ENCODE measurements around the gene ZNF175. TPM values are rescaled to one million over a fixed set of nuclear protein-coding genes. Genes with fewer than 3 reads are reported as not detected.

The ZNF175 gene
- total RNA-seq, 1 donor = 7.6 TPM

DNA sequence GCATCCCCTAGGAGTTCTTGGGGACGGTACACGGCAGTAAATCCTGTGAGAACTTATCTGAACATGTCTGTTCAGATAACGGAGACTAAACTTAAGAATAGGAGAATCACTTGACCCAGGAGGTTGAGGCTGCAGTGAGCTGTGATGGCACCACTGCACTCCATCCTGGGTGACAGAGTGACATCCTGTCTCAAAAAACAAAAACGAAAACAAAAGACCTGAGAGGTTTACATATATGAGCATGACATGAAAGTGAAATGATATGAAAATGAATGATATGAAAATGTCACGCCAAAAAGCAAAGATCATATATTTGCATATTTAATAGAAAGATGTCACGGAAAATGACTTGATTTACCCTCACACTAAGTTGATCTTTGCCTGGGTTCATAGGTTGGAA, 5.8 kb downstream of the ZNF175 start:
- H3K27ac ChIP-seq (ENCODE audit: low read depth, low read length) = no peak overlapping the region
- H3K36me3 ChIP-seq (ENCODE audit: insufficient read depth, low read length) = peaks cover 46% of the 10 kb centered on the region
- H3K4me2 ChIP-seq (ENCODE audit: insufficient read depth, low read length) = no peak overlapping the region
- TF ChIP-seq, protein P1, sequence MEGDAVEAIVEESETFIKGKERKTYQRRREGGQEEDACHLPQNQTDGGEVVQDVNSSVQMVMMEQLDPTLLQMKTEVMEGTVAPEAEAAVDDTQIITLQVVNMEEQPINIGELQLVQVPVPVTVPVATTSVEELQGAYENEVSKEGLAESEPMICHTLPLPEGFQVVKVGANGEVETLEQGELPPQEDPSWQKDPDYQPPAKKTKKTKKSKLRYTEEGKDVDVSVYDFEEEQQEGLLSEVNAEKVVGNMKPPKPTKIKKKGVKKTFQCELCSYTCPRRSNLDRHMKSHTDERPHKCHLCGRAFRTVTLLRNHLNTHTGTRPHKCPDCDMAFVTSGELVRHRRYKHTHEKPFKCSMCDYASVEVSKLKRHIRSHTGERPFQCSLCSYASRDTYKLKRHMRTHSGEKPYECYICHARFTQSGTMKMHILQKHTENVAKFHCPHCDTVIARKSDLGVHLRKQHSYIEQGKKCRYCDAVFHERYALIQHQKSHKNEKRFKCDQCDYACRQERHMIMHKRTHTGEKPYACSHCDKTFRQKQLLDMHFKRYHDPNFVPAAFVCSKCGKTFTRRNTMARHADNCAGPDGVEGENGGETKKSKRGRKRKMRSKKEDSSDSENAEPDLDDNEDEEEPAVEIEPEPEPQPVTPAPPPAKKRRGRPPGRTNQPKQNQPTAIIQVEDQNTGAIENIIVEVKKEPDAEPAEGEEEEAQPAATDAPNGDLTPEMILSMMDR (IDR thresholded peaks at IDR 0.05; ENCODE audit: extremely low read depth, low read depth, low read length) = no peak
- H4K20me1 ChIP-seq (ENCODE audit: insufficient read depth, low read length) = peaks cover 10% of the 10 kb centered on the region
- H3K27me3 ChIP-seq (ENCODE audit: insufficient read depth, low read length) = no peaks in the 10 kb centered on the region
- peaks cover 22% of the 10 kb centered on the region for H3K4me1 ChIP-seq (ENCODE audit: insufficient read depth, low read length)
- H3K79me2 ChIP-seq (ENCODE audit: insufficient read depth, low read length) = peaks cover 51% of the 10 kb centered on the region
- H2AFZ ChIP-seq (ENCODE audit: low read length) = no peak overlapping the region
- no peaks in the 10 kb centered on the region for H3K9me3 ChIP-seq (ENCODE audit: low read depth, low read length)
- DNase-seq (ENCODE audit: insufficient read length, low spot score, missing footprints) = no peak
- H3K4me3 ChIP-seq (ENCODE audit: insufficient read depth, low read length) = no peak overlapping the region

DNA sequence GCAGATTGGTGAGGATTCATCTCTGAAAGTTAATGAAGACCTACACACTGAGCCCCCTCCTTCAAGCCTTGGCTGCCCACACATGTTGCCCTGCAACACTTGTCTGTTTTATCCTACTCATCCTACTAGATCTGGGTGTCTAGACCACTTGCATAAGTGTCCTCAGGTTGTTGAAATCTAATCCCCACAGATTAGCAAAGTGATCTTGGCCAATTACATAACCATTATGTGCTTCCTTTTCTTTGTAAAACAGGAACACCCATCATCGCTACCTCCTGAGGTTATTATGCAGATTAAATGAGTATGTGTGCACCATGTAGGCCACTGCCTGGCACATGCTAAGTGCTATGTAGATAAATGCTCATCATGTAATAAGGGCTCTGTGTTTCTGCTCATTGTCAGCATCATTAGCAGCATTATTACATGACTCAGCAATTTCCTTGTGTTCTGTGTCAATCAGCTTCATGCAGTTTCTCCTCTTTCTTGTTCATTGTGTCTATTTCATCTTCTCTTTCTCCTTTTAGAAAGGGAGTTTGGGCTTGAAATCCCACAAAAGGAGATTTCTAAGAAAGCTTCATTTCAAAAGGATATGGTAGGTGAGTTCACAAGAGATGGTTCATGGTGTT, 15.1 kb downstream of the ZNF175 start:
- no peaks in the 10 kb centered on the region for H3K4me1 ChIP-seq (ENCODE audit: insufficient read depth, low read length)
- TF ChIP-seq, protein P1 (IDR thresholded peaks at IDR 0.05; ENCODE audit: extremely low read depth, low read depth, low read length) = no peak
- no peaks in the 10 kb centered on the region for H4K20me1 ChIP-seq (ENCODE audit: insufficient read depth, low read length)
- H3K79me2 ChIP-seq (ENCODE audit: insufficient read depth, low read length) = peaks cover 6% of the 10 kb centered on the region
- H3K4me3 ChIP-seq (ENCODE audit: insufficient read depth, low read length) = no peak overlapping the region
- no peak overlapping the region for H2AFZ ChIP-seq (ENCODE audit: low read length)
- no peak overlapping the region for H3K27ac ChIP-seq (ENCODE audit: low read depth, low read length)
- no peak overlapping the region for H3K4me2 ChIP-seq (ENCODE audit: insufficient read depth, low read length)
- H3K36me3 ChIP-seq (ENCODE audit: insufficient read depth, low read length) = peaks cover 72% of the 10 kb centered on the region
- no peaks in the 10 kb centered on the region for H3K27me3 ChIP-seq (ENCODE audit: insufficient read depth, low read length)
- peaks cover 30% of the 10 kb centered on the region for H3K9me3 ChIP-seq (ENCODE audit: low read depth, low read length)
- no peak for DNase-seq (ENCODE audit: insufficient read length, low spot score, missing footprints)

DNA sequence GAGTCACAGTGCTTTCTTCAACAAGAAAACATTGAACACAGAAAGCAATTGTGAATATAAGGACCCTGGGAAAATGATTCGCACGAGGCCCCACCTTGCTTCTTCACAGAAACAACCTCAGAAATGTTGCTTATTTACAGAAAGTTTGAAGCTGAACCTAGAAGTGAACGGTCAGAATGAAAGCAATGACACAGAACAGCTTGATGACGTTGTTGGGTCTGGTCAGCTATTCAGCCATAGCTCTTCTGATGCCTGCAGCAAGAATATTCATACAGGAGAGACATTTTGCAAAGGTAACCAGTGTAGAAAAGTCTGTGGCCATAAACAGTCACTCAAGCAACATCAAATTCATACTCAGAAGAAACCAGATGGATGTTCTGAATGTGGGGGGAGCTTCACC, 15.7 kb downstream of the ZNF175 start:
- no peak for DNase-seq (ENCODE audit: insufficient read length, low spot score, missing footprints)
- Histone ChIP-seq H4K20me1 (ENCODE audit: insufficient read depth, low read length) (no peaks in the 10 kb centered on the region), H3K4me1 (ENCODE audit: insufficient read depth, low read length) (no peaks in the 10 kb centered on the region), H3K9me3 (ENCODE audit: low read depth, low read length) (peaks cover 30% of the 10 kb centered on the region), H3K27me3 (ENCODE audit: insufficient read depth, low read length) (no peaks in the 10 kb centered on the region), H3K79me2 (ENCODE audit: insufficient read depth, low read length) (peaks cover 2% of the 10 kb centered on the region), H3K4me3 (ENCODE audit: insufficient read depth, low read length) (no peak overlapping the region), H3K4me2 (ENCODE audit: insufficient read depth, low read length) (no peak overlapping the region), H3K27ac (ENCODE audit: low read depth, low read length) (no peak overlapping the region), H2AFZ (ENCODE audit: low read length) (no peak overlapping the region), H3K36me3 (ENCODE audit: insufficient read depth, low read length) (peaks cover 66% of the 10 kb centered on the region)
- TF ChIP-seq, protein P1 (IDR thresholded peaks at IDR 0.05; ENCODE audit: extremely low read depth, low read depth, low read length) = no peak

DNA sequence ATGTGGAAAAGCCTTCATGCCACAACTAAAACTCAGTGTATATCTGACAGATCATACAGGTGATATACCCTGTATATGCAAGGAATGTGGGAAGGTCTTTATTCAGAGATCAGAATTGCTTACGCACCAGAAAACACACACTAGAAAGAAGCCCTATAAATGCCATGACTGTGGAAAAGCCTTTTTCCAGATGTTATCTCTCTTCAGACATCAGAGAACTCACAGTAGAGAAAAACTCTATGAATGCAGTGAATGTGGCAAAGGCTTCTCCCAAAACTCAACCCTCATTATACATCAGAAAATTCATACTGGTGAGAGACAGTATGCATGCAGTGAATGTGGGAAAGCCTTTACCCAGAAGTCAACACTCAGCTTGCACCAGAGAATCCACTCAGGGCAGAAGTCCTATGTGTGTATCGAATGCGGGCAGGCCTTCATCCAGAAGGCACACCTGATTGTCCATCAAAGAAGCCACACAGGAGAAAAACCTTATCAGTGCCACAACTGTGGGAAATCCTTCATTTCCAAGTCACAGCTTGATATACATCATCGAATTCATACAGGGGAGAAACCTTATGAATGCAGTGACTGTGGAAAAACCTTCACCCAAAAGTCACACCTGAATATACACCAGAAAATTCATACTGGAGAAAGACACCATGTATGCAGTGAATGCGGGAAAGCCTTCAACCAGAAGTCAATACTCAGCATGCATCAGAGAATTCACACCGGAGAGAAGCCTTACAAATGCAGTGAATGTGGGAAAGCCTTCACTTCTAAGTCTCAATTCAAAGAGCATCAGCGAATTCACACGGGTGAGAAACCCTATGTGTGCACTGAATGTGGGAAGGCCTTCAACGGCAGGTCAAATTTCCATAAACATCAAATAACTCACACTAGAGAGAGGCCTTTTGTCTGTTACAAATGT, 16.4 kb downstream of the ZNF175 start:
- DNase-seq (ENCODE audit: insufficient read length, low spot score, missing footprints) = no peak
- TF ChIP-seq, protein P1 (IDR thresholded peaks at IDR 0.05; ENCODE audit: extremely low read depth, low read depth, low read length) = no peak

More for the DNA sequence above, 16.4 kb downstream of the ZNF175 start:
- Histone ChIP-seq H3K79me2 (ENCODE audit: insufficient read depth, low read length) (no peaks in the 10 kb centered on the region), H3K36me3 (ENCODE audit: insufficient read depth, low read length) (peaks cover 59% of the 10 kb centered on the region), H3K27me3 (ENCODE audit: insufficient read depth, low read length) (no peaks in the 10 kb centered on the region), H4K20me1 (ENCODE audit: insufficient read depth, low read length) (no peaks in the 10 kb centered on the region), H3K4me2 (ENCODE audit: insufficient read depth, low read length) (no peak overlapping the region), H3K9me3 (ENCODE audit: low read depth, low read length) (peaks cover 30% of the 10 kb centered on the region), H3K27ac (ENCODE audit: low read depth, low read length) (no peak overlapping the region), H3K4me1 (ENCODE audit: insufficient read depth, low read length) (no peaks in the 10 kb centered on the region), H3K4me3 (ENCODE audit: insufficient read depth, low read length) (no peak overlapping the region), H2AFZ (ENCODE audit: low read length) (no peak overlapping the region)

Measured in osteoblast (primary cell).